ENCODE measurements around the gene L1CAM.

GRCh38 chrX:153930011-153930910 is 44.3 kb upstream of the L1CAM start:
- TF ChIP-seq ZNF274 (IDR thresholded peaks at IDR 0.05; ENCODE audit: low read depth, low read length) (no peak), YY1 (IDR thresholded peaks at IDR 0.05; ENCODE audit: insufficient read depth, insufficient read length) (no peak)
